Liver (tissue), 3 donors: ENCODE measurements around the gene FAM83D.

ENCODE experiments used
- ATF3 ChIP-seq: IDR thresholded peaks from 2 replicates; pipeline ENCODE4 v1.6.1; 2016; ENCODE audit warnings: antibody characterized with exemption
- CTCF ChIP-seq: fragments of 150-350 bp; IDR thresholded peaks from 2 replicates; pipeline ENCODE4 v1.5.1; 2017; ENCODE audit warnings: improper control_type of control experiment, low read depth, low read length; ENCODE audit not compliant: missing input control
- GABPA ChIP-seq, 2 donors: IDR thresholded peaks in 1 of 2; conservative IDR thresholded peaks in 1 of 2; 2 replicates each; pipeline ENCODE4 v1.6.1; 2016; ENCODE audit warnings: antibody characterized with exemption in 2 of 2, mild to moderate bottlenecking in 1 of 2, moderate library complexity in 1 of 2
- HNF4A ChIP-seq, 2 donors: conservative IDR thresholded peaks; 2 replicates each; pipeline ENCODE4 v1.6.1; 2016; ENCODE audit warnings: antibody characterized with exemption in 2 of 2, mild to moderate bottlenecking in 2 of 2
- HNF4G ChIP-seq: IDR thresholded peaks from 2 replicates; pipeline ENCODE4 v1.6.1; 2016; ENCODE audit warnings: antibody characterized with exemption
- JUND ChIP-seq, 2 donors: IDR thresholded peaks; 2 replicates each; pipeline ENCODE4 v1.6.1; 2016; ENCODE audit warnings: antibody characterized with exemption in 2 of 2
- MAX ChIP-seq: IDR thresholded peaks from 2 replicates; pipeline ENCODE4 v1.6.1; 2016; ENCODE audit warnings: antibody characterized with exemption
- NR2F2 ChIP-seq: IDR thresholded peaks from 2 replicates; pipeline ENCODE4 v1.6.1; 2016; ENCODE audit warnings: antibody characterized with exemption
- RAD21 ChIP-seq, 2 donors: IDR thresholded peaks; 2 replicates each; pipeline ENCODE4 v1.6.1; 2016; ENCODE audit warnings: antibody characterized with exemption in 2 of 2, mild to moderate bottlenecking in 2 of 2
- REST ChIP-seq: IDR thresholded peaks from 2 replicates; pipeline ENCODE4 v1.6.1; 2016; ENCODE audit warnings: antibody characterized with exemption, mild to moderate bottlenecking
- SP1 ChIP-seq: IDR thresholded peaks from 2 replicates; pipeline ENCODE4 v1.6.1; 2018; ENCODE audit warnings: antibody characterized with exemption, mild to moderate bottlenecking
- TAF1 ChIP-seq: conservative IDR thresholded peaks from 2 replicates; pipeline ENCODE4 v1.6.1; 2016; ENCODE audit warnings: antibody characterized with exemption, mild to moderate bottlenecking
- YY1 ChIP-seq: IDR thresholded peaks from 2 replicates; pipeline ENCODE4 v1.6.1; 2016; ENCODE audit warnings: antibody characterized with exemption, mild to moderate bottlenecking
- donor health status: healthy.
- donor health status: healthy.

- no peak for TF ChIP-seq CTCF
- no peak for TF ChIP-seq SP1
- no peak for TF ChIP-seq NR2F2
- no peak for TF ChIP-seq TAF1
- no peak for TF ChIP-seq RAD21 (IDR thresholded peaks at IDR 0.05)
- no peak for TF ChIP-seq HNF4G
- no peak for TF ChIP-seq MAX
- no peak for TF ChIP-seq YY1
- TF ChIP-seq REST, result no peak
- TF ChIP-seq GABPA (IDR thresholded peaks at IDR 0.05 in 1 of 2, conservative IDR thresholded peaks at IDR 0.05 in 1 of 2), result no peak
- TF ChIP-seq ATF3, result no peak
- no peak for TF ChIP-seq JUND (IDR thresholded peaks at IDR 0.05)
- no peak for TF ChIP-seq HNF4A (conservative IDR thresholded peaks at IDR 0.05)
These were observed 21.7 kb downstream of the FAM83D start for GRCh38 chr20:38947931-38948362.
